ENCODE data around the gene TMEM217.

TMEM217 gene

GRCh38 chr6:37279366-37280134, 21.6 kb upstream of the TMEM217 start:
- DNase-seq, result no peak

GRCh38 chr6:37277001-37277409, 19.1 kb upstream of the TMEM217 start:
- DNase-seq, result no peak

- no peak for DNase-seq
These were observed 17.4 kb upstream of the TMEM217 start for GRCh38 chr6:37275350-37275749.

GRCh38 chr6:37273690-37274089, 15.7 kb upstream of the TMEM217 start:
- no peak for DNase-seq

GRCh38 chr6:37272834-37273566, 15.1 kb upstream of the TMEM217 start:
- no peak for DNase-seq

- no peak for DNase-seq
These were observed 11.2 kb upstream of the TMEM217 start for GRCh38 chr6:37269105-37269504.

- DNase-seq, result no peak
These were observed 7.9 kb upstream of the TMEM217 start for GRCh38 chr6:37265860-37266259.

- DNase-seq, result no peak
These were observed 7.1 kb upstream of the TMEM217 start for GRCh38 chr6:37265001-37265400.

- DNase-seq, result no peak
These were observed 4.6 kb upstream of the TMEM217 start for GRCh38 chr6:37262446-37263026.

GRCh38 chr6:37261198-37261597, 3.3 kb upstream of the TMEM217 start:
- no peak for DNase-seq

GRCh38 chr6:37260444-37260843, 2.5 kb upstream of the TMEM217 start:
- no peak for DNase-seq

GRCh38 chr6:37260040-37260439, 2.1 kb upstream of the TMEM217 start:
- no peak for DNase-seq

- no peak for DNase-seq
These were observed 1.2 kb upstream of the TMEM217 start for GRCh38 chr6:37259191-37259590.

GRCh38 chr6:37258405-37259105, 611 bp upstream of the TMEM217 start:
- no peak for DNase-seq

- no peak for DNase-seq
These were observed 667 bp downstream of the TMEM217 start for GRCh38 chr6:37257320-37257633.

GRCh38 chr6:37256692-37257319, 1.1 kb downstream of the TMEM217 start:
- DNase-seq, result no peak

- no peak for DNase-seq
These were observed 3.1 kb downstream of the TMEM217 start for GRCh38 chr6:37254881-37255280.

GRCh38 chr6:37253486-37254007, 4.4 kb downstream of the TMEM217 start:
- DNase-seq, result no peak

GRCh38 chr6:37251211-37251780, 6.6 kb downstream of the TMEM217 start:
- no peak for DNase-seq

- peak; percentile 72 for DNase-seq
These were observed 13.3 kb downstream of the TMEM217 start for GRCh38 chr6:37244430-37245310.

- no peak for DNase-seq
These were observed 14.1 kb downstream of the TMEM217 start for GRCh38 chr6:37243816-37244370.
